NCI-H146 (cell line): ENCODE measurements around the gene SORCS2.

Experiments used
- DNase-seq: peaks from one replicate; lab custom pipeline; 2025; lab: John Stamatoyannopoulos, UW

Gene SORCS2

DNA sequence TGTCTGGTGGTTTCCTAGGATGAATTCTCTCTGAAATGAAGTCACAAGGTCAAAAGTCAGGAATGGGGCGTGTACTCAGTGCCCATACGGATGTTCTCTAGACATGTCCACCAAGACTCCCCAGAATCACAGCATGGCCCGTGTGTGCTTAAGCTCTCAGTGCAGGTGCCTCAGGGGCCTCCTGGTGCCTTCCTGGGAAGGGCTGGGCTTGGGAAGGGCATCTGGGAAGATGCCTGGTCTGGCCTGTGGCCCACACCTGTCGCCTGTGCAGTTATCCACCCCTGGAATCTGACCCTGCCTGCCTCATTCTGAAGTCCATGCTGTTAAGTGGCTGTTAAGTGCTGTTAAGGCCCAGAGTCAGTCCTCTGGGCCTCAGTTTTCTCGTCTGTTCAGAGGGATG, 31.2 kb downstream of the SORCS2 start:
- DNase-seq: no peak

DNA sequence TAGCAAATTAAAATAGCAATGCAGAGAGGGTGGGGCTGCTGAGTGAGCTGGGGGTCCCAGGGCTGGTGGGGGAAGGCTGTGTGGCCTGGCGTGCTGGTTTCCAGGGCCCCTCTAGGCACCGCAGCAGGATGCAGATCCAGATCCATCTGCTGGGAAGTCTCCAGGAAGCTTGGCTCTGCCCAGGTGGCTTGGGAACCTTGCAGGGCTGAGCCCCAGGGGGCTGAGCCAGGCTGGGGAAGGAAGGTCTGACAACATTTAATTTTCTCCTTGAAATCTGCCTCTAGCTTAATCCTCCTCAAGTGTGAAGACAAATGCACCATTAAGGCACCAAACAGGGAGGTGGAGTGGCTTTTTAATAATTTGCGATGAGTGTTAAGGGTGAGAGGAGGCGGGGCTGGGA, 31.7 kb downstream of the SORCS2 start:
- no peak for DNase-seq

DNA sequence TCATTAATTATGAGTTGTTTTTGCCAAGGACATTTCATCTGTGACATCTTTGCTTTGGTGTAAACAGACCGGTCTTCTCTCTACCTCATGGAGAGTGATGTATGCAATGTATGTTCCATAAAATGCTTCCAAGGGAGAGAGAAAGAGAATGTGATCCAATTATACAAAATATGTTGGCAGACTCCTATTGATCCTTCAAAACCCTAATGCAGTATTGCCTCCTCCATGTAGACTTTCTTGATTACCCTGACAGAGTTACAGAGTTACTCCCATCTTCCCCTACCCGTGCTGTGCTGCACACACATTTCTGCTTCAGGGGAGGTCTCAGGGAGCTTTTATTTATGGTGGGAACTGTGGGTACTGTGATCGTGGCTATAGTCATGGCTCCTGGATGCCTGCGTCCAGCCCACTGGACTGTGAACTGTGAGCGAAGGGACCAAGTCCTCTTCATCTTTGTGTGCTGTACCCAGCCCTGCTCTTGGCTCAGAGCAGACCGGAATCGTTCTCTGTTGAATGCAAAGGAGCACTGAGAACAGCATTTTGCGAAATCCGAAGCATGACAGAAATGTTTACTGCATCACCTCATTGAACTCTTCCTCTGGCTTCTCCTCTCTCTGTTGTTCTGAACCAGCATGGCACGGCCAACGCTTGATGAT, 32.7 kb downstream of the SORCS2 start:
- no peak for DNase-seq

DNA sequence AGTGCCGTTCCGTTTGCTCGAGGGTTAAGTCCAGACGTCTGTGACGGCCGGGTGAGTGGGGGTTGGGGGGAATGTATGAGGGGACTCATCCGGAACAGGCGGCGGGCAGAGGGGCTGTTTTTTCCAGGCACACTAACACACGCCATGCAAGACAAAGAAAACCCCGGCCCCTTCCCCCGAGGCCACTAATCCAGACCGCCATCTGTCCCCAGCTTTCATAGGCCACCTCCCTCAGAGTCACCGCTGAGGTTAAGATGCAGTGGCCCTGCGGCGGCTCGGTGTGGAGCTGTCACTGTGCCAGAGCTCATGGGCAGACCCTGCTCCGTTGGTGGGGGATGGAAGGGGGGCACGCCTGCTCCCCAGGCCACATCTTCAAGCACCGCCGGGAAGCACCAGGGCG, 34.1 kb downstream of the SORCS2 start:
- no peak for DNase-seq

DNA sequence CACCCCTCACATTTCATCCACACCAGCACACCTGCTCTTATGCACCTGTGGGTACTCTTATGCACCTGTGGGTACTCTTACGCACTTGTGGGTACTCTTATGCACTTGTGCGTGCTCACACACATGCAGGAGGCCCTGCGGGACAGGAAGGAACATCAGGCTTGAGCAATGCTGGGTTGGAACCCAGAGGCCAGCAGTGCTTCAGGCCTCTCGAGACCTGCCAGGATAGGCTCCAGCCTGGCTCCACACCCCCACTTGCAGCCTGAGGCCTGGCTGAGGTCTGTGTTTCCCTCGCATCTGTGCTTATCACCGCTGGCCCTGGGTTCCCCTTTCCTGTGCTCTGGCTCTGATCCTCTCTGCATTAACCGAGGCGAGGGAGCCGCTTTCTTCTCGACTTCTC, 34.7 kb downstream of the SORCS2 start:
- no peak for DNase-seq

DNA sequence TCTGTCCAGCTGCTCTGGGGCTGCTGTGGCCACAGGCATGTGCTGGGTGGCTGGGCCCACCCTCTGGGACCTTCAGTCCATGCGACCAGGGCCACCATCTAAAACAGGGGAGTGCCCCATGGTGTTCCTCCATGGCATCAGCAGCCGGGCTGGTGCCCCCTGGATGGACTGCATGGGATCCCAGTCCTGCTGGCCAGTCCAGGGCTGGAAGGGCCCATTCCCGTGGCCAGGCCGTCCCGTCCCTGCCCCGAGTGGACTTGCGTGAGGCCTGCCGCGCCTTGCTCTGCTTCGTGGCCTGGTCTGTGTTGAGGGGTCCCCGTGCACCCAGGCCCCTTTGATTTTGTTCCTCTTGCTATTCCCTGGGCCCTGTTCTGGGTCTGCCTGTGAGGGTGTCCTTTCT, 36.4 kb downstream of the SORCS2 start:
- no peak for DNase-seq

DNA sequence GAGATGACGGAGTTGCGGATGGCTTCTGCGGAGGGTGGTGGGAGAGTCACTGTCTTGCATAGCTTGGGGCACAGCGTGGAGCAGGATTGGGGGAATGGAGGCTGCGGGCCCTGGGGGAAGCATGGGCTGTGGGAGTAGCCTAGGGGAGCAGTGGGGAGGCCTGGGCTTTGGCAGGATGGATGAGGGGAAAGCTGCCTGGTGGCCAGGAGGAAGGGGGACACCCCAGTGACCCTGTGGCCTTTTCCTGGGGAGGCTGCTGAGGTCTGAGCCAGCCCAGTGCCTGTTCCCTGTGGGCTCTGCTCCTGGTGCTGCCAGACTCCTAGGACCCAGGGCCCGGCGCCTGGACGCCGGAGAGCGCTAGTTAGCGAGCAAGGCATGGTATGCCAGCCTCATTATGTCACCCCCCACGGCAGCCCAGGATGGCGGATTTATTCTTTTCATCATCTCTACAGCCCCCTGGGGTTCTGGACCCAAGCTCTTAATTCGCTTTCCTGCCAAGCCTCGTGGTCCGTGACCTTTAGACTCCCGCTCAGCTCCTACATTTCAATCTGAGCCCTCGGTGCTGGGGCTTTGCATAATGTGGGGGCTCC, 39.8 kb downstream of the SORCS2 start:
- no peak for DNase-seq

DNA sequence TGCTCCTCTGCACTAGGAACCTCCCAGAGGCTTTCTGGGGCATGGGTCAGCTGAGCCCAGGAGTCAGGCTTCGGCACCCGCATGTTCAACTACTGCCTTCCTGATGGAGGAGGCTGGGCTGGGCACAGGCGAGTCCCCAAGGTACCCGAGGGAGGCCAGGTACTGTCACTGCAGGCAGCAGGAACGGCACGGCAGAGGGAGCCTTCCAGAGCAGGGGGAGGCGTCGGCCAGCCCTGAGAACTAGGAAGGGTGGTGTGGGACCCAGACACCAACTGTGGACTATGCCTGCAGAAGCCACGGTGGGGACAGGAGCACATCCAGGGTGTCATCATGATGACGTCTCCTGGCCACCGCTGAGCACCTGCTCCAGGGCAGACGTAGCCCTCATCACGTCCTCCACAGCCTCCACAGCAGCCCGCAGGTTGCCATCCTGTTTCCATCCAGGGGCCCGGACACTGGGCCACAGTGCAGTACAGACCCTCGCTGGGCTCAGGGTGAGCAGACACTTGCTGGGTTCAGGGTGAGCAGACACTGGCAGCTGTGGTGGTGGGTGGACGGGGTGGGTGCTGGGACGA, 40.8 kb downstream of the SORCS2 start:
- no peak for DNase-seq

DNA sequence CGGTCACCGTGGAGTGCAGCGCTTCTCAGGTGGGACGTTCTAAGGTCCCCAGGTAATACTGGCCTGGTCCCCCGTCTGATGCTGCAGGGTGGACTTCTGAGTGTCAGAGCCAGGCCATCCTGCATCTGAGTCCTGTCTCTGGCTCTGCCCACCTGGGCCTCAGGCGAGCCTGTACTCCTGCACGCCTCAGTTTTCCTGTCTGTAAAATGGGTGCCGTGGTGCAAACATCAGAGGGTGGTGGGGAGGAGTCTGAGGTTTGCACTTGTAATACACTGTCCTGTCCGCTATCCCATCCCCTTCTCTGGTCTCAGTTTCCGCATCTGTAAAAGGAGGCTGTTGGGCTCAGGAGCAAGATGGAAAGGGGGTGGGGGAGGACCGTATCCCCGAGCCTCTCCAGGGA, 41.3 kb downstream of the SORCS2 start:
- DNase-seq: no peak

DNA sequence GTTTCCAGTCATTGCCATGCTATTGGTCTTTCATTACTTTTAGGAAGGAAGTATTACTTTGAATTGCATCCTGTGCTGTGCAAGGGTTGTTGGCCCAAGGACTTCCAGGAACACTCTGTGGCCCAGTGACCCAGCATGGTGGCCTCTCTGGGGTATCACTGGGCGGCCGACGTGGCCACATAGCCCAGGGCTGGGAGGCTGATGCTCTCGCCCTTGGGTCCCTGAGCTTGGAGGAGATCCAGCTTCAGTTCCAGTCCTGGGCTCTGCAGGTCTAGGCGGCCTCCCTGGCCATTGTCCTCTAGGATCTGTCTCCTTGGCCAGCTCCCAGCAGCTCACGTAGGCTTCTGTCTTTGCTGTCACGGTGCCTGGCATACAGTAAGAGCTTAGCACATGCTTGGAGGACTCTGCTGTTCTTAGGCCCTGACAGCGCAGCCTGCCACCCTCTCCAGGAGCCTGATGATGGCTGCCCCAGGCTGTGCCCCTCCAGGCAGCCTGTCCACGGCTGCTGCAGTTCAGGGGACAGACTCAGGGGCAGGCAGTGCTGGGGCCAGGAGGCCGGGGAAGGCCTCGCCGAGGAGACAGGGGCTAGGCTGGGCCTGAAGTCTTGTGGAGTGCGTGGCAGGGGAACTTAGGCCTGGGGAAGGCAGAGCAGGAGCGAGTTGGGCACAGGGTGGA, 42.2 kb downstream of the SORCS2 start:
- DNase-seq: no peak

DNA sequence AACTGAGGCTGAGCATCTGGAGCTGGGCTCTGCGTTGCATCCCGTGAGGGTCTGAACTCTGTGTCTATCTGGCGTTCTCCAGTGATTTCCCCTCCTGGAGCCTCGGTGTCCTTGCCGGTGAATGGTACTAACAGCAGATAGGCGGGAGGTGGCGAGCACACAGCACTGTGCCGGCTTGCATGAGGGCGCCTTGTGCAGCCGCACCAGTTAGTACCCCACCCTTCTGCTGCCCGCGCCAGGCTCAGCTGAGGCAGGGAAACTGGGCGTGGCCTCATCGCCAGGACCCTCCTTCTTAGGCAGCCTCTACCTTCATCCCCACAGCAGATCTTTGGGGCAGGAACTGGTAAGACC, 42.7 kb downstream of the SORCS2 start:
- no peak for DNase-seq

DNA sequence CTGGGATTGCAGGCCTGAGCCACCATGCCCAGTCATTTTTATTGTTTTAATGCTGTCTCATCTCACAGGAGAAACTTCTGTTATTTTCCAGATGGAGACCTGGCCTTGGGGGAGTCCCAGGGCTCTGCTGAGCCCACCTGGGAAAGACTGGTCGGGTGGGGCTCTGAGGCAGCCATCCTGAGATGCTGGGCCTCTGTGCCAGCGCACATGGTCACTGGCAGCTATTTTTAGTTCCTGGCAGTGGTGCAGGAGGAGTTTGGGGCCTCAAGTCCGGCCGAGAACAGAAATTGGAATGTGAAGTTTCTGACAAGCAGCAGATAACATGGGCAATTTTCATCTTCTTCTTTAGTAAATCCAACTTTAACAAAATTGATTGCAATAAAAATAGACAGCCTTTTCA, 44.5 kb downstream of the SORCS2 start:
- DNase-seq: no peak

DNA sequence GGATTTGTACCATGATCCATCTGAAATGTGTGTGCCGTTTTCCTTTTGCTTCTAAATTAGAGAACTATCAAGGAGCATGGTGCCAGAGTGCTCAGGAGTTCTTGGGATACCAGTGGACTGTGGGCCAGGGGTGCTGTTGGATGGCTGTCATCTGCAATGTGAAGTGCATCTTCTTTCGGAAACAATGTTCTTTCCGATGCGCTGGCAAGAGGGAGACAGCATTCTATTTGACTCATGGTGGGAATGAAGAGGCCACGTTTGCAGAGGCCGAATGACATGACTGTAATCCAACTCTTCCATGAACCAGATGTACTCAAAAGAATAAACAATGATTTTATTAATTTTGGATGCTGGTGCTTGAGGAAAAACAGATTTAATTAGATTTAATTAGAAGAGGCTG, 45.5 kb downstream of the SORCS2 start:
- no peak for DNase-seq

DNA sequence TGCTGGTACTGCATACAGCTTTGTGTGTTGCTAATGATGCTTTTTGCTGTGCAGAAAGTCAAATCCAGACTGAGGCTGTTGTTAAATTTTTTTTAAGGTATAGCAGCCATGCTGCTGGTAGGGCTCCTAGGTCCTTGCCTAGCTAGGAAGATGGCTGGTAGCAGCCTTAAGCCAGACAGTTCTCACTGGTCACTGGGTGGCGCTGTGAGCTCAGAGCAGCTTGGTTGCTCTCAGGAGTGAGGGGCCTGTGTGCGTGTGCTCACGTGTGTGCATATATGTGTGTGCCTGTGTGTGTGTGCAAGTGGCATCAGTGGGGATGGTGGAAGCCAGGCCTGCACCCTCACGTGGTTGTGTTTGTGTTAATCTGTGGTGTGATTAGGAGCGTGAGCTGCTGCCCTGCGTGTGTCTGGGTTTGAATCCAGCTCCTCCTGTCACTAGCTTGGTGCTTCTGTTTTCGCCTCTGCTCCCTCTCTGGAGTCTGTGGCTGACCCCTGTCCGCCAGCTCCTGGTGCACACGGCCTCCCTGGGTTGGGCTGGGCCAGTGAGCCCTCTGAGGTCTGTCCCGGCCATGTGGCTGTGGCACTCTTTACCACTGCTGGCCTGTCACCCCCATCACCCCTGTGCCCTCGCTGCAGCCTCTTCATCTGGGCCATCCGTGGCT, 46.1 kb downstream of the SORCS2 start:
- no peak for DNase-seq

DNA sequence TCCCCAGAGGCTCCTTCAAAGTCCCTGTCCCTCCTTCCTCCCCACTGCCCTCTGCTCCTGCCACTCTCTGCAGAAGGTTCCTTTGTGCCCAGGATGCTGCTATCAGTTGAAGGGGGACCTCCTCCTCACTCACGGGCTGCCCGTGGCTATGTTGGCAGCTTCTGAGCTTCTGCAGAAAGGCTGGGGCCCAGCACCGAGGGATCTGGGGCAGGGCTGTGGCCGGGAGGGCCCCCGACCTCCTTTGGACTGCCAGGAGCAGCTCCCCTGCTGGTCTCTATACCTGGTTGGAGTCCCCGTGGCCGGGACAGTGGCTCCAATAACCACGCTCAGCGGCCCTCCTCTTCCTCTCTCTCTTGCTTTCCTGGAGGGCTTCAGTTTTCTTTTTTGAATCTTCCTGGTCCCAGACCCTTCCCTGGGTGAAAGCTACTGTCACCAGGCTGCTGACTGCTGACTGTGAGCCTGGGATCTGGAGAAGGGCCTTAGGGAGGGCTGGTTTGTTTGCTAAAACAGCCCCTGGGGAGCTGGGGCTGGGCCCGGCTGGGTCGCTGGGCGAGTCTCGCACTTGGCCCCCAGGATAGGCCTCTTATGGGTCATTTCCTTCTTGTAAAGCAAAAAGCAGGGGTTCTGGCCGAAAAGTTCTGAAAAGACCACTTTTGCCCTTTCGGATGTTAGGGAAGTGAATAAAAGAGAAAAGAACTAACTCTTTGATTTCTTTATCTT, 46.9 kb downstream of the SORCS2 start:
- no peak for DNase-seq

DNA sequence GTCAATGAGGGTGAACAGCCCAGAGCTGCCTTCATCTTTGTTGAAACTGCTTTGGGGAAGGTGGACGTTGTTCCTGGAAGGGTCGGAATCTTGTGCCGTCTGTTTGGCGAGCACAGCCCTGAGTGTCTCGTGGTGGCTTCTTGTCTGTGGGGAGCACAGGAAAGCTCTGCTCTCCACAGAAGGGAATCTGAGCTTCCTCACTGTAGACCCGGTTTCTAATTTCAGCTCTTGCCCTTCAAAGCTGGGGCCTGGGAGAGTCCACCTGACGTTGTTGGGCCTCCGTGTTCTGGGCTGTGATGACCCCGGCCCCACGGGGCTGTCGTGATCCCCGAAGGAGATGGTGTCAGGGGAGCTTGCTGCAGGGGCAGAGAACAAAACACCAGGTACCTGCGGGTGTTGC, 47.5 kb downstream of the SORCS2 start:
- no peak for DNase-seq

DNA sequence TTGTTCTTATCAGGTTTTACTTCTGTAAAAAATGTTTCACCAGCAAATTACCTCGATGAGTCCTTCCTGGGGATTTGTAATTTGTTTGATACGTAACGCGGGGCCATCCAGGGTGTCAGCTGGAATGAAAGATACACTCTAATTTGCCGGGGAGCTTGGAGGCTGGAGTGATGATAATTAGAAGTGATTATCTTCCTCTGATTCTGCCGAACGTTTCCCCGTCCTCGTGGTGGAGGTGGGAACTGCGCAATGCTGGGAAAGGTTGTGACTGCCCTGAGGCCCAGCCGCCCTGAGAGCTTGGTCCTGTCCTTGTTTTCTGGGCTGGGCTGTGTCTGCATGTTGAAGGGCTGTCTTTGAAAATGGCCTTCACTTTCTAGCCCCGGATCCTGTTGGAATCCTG, 48.0 kb downstream of the SORCS2 start:
- DNase-seq: peak; percentile 6

DNA sequence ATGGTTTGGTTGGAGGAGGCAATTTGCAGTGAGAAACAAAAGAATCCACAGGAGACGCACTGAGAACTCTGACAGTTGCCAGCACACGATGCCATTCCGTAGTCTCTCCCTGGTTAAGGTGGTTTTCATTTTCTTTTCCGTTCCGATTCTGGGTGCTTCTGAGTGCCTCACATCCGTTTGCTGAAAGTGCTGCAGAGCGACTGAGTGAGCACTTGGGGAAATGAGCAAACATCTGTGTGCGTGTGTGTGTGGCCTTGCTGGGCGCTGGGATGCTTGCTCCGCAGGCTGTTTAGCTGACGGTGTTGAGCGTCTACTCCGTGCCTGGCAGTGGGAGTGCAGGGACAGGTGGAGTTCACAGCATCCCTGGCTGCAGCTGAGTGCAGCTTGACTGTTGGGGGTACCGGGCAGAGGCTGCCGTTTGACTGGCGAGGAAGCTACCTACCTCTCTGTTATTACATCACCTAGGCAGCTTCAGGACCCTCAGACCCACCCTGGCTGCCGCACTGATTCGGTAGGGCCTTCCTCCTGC, 49.3 kb downstream of the SORCS2 start:
- DNase-seq: no peak

DNA sequence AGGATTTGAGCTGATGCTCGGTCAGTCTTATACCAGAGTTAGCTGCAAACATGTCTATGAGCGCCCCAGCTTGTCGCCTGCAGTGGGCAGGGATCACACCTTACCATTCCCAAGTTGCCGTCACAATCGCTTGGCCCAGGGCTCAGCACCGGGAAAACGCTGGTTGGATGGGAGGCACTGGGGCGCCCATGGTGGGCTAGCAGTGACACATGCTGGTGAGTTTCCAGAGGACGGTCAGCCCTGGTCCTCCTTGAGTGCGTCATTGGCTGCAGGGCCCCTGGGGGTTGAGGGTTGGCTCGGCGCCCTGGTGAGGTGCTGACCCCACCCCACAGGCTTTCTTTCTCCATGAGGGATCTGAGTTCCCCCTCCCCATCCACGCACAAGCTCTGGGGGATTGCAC, 50.4 kb downstream of the SORCS2 start:
- DNase-seq: no peak

DNA sequence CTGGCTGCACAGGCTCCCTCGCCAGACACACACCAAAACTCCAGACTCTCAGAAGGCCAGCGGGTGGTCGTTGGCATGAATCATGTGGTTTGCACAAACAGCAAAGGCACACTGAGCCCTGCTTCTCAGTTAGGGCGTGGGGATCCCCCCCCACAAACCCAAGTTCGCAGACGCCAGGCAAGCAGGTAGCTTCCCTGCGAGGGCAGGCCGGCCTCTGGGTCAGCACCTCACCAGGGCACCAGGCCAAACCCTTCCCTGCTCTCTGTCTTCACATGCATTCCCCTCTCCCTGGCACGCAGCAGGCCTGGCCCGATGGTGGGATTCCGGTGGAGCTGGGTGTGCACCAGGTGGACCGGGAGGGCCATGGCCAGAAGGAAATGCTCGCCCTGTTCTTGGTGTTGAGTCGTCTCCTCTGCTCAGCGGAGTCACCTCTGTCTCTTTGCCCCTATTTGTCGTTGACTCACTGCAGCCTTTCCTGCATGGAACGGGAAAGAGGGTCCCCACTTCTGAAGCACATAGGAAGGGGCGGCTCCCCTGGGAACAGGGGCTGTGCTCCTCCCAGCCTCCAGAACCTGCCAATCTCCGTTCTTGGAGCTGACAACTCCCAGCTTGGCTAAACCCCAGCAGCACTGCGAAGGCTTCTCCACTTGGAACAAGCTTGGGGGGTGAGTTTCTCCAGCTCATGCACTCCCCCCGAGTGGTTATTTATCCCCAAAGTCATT, 51.4 kb downstream of the SORCS2 start:
- no peak for DNase-seq

DNA sequence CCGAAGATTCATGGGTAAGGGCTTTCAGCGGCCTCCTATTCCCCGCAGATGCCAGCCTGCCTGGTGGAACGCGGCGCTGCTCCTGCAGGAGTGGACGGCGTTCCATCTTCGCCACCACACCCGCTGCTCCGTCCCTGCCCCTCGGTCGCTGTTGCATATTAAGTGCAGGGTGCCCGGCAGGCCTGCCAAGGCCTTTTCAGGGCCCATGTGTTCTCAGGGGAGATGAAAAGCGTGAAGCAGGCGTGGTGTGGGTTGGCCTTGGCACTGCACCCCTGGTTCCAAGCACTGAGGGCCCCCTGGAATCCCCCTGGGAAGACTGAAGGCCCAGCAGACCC, 52.0 kb downstream of the SORCS2 start:
- no peak for DNase-seq
